IMR-90 (cell line): ENCODE results near the gene IP6K3.

Experiments
- MAFK ChIP-seq: IDR thresholded peaks from 2 replicates; pipeline ENCODE4 v1.6.1; 2012; ENCODE audit warnings: low read depth, low read length, improper control_type of control experiment
- POLR2A ChIP-seq: IDR thresholded peaks from 2 replicates; pipeline ENCODE4 v1.6.1; 2012; ENCODE audit warnings: mild to moderate bottlenecking, low read depth, low read length
- TF ChIP-seq, protein P1 (sequence below): conservative IDR thresholded peaks from 2 replicates; pipeline ENCODE4 v1.5.1; 2012; ENCODE audit warnings: mild to moderate bottlenecking, low read depth, low read length, improper control_type of control experiment

DNA sequence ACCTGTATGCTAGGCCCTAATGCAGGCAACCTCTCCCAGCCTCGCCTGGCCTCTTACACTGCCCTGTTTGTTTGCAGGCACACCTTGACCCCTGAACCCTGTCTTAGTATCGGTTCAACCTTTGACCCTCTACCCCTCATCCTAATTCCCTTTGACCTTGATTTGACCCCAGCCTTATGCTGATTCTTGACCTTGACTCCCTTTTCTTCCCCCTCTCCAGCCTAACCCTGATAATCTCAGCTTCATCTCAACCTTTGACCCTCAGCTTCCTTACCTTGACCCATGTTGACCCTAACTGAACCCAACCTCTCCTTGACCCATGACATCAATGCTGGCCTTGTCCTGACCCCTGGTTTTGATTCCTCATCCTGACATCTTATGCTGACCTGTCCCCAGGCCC is 69.0 kb downstream of the IP6K3 start:
- TF ChIP-seq MAFK (no peak), POLR2A (no peak)
- TF ChIP-seq, protein P1, sequence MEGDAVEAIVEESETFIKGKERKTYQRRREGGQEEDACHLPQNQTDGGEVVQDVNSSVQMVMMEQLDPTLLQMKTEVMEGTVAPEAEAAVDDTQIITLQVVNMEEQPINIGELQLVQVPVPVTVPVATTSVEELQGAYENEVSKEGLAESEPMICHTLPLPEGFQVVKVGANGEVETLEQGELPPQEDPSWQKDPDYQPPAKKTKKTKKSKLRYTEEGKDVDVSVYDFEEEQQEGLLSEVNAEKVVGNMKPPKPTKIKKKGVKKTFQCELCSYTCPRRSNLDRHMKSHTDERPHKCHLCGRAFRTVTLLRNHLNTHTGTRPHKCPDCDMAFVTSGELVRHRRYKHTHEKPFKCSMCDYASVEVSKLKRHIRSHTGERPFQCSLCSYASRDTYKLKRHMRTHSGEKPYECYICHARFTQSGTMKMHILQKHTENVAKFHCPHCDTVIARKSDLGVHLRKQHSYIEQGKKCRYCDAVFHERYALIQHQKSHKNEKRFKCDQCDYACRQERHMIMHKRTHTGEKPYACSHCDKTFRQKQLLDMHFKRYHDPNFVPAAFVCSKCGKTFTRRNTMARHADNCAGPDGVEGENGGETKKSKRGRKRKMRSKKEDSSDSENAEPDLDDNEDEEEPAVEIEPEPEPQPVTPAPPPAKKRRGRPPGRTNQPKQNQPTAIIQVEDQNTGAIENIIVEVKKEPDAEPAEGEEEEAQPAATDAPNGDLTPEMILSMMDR, result no peak
